ENCODE data around the gene SPTLC2.
A peak's percentile ranks its signal among the peaks of the same experiment; 100 is the strongest.

GRCh38 chr14:77654001-77654441, 37.6 kb upstream of the SPTLC2 start:
- TF ChIP-seq CTCF (IDR thresholded peaks at IDR 0.05) (no peak), EZH2phosphoT487 (IDR thresholded peaks at IDR 0.05) (no peak), EZH2 (IDR thresholded peaks at IDR 0.05) (peak; percentile 22)
